CD14-positive monocyte (primary cell): ENCODE results near the gene BDKRB2. TPM values are rescaled to one million over a fixed set of nuclear protein-coding genes. Genes with fewer than 3 reads are reported as not detected.
A peak's percentile ranks its signal among the peaks of the same experiment; 100 is the strongest.

Experiments
- DNase-seq, 3 donors: peaks; one replicate each; pipeline ENCODE4 v3.0.0-alpha.2; 2011 to 2022
- H2AFZ ChIP-seq: 2 replicates; pipeline ENCODE4 v1.6.0; 2012; ENCODE audit warnings: mild to moderate bottlenecking, low read depth, low read length, inconsistent platforms; ENCODE audit not compliant: insufficient read depth, poor library complexity, severe bottlenecking
- H3K27ac ChIP-seq, 2 donors: 1 replicate in 1 of 2; 2 replicates in 1 of 2; pipeline ENCODE4 v1.5.1; 2012 to 2013; ENCODE audit warnings: low read length in 2 of 2, control low read depth in 1 of 2, inconsistent platforms in 1 of 2, low read depth in 1 of 2, mild to moderate bottlenecking in 1 of 2
- H3K27me3 ChIP-seq, 2 donors: one replicate each; pipeline versions ENCODE4 v1.6.0 to v1.6.1; 2011 to 2013; ENCODE audit warnings: low read length in 2 of 2; ENCODE audit not compliant: control insufficient read depth in 2 of 2, insufficient read depth in 2 of 2
- H3K36me3 ChIP-seq, 2 donors: replicated peaks in 1 of 2; 1 replicate in 1 of 2; 2 replicates in 1 of 2; pipeline versions ENCODE4 v1.5.1 to v1.6.1; 2012 to 2013; ENCODE audit warnings: low read length in 2 of 2, control low read depth in 1 of 2, inconsistent platforms in 1 of 2, mild to moderate bottlenecking in 1 of 2; ENCODE audit not compliant: insufficient read depth in 2 of 2, control insufficient read depth in 1 of 2
- H3K4me1 ChIP-seq, 2 donors: 1 replicate in 1 of 2; 2 replicates in 1 of 2; pipeline versions ENCODE4 v1.5.1 to v1.6.1; 2012 to 2013; ENCODE audit warnings: low read length in 2 of 2, control low read depth in 1 of 2, inconsistent platforms in 1 of 2, mild to moderate bottlenecking in 1 of 2, moderate library complexity in 1 of 2; ENCODE audit not compliant: insufficient read depth in 2 of 2, control insufficient read depth in 1 of 2
- H3K4me2 ChIP-seq: replicated peaks from 2 replicates; pipeline ENCODE3; 2012; ENCODE audit warnings: low read length, moderate library complexity, mild to moderate bottlenecking; ENCODE audit not compliant: poor library complexity, severe bottlenecking; ENCODE audit errors: extremely low read depth
- H3K4me3 ChIP-seq, 3 experiments: fragments of 200-600 bp in 1 of 3; sonication (generic) in 1 of 3; replicated peaks in 1 of 3; 1 replicate in 2 of 3; 2 replicates in 1 of 3; pipeline ENCODE4 v1.5.1; 2011 to 2013; ENCODE audit warnings: low read length in 3 of 3, mild to moderate bottlenecking in 3 of 3, control low read depth in 2 of 3, low read depth in 2 of 3, inconsistent platforms in 1 of 3, moderate library complexity in 1 of 3
- H3K79me2 ChIP-seq: 2 replicates; pipeline ENCODE4 v1.6.0; 2012; ENCODE audit warnings: mild to moderate bottlenecking, control low read depth, inconsistent platforms, low read length, moderate library complexity; ENCODE audit not compliant: insufficient read depth
- H3K9ac ChIP-seq: 2 replicates; pipeline ENCODE4 v1.6.0; 2017; ENCODE audit warnings: low read length, mild to moderate bottlenecking; ENCODE audit not compliant: insufficient read depth, poor library complexity, severe bottlenecking
- H3K9me3 ChIP-seq, 2 donors: replicated peaks in 1 of 2; 1 replicate in 1 of 2; 2 replicates in 1 of 2; pipeline versions ENCODE4 v1.5.1 to v1.6.1; 2012 to 2013; ENCODE audit warnings: low read length in 2 of 2, control low read depth in 1 of 2; ENCODE audit not compliant: control insufficient read depth in 1 of 2, insufficient read depth in 1 of 2
- H4K20me1 ChIP-seq: 2 replicates; pipeline ENCODE4 v1.6.0; 2012; ENCODE audit warnings: mild to moderate bottlenecking, low read length, control low read depth, moderate library complexity; ENCODE audit not compliant: insufficient read depth
- H3K27ac Mint-ChIP-seq, 7 donors: one replicate each; pipeline ENCODE4 v1.8.0; 2020; ENCODE audit warnings: mild to moderate bottlenecking in 7 of 7, mixed read lengths in 7 of 7, moderate library complexity in 6 of 7, inconsistent platforms in 2 of 7
- H3K27me3 Mint-ChIP-seq, 3 donors: one replicate each; pipeline ENCODE4 v1.8.0; 2021 to 2022; ENCODE audit warnings: low read depth in 3 of 3, mild to moderate bottlenecking in 3 of 3, mixed read lengths in 3 of 3, moderate library complexity in 3 of 3, inconsistent platforms in 1 of 3
- H3K36me3 Mint-ChIP-seq, 2 donors: one replicate each; pipeline ENCODE4 v1.8.0; 2020; ENCODE audit warnings: mixed read lengths in 2 of 2, inconsistent platforms in 1 of 2, mild to moderate bottlenecking in 1 of 2
- H3K4me1 Mint-ChIP-seq: one replicate; pipeline ENCODE4 v1.8.0; 2020; ENCODE audit warnings: mild to moderate bottlenecking, mixed read lengths
- H3K4me3 Mint-ChIP-seq, 2 donors: one replicate each; pipeline ENCODE4 v1.8.0; 2020; ENCODE audit warnings: mild to moderate bottlenecking in 2 of 2, mixed read lengths in 2 of 2, moderate library complexity in 1 of 2
- H3K9me3 Mint-ChIP-seq, 7 donors: one replicate each; pipeline ENCODE4 v1.8.0; 2020 to 2022; ENCODE audit warnings: mixed read lengths in 7 of 7, mild to moderate bottlenecking in 6 of 7, moderate library complexity in 6 of 7, inconsistent platforms in 2 of 7
- WGBS: methylation state at CpG from one replicate; pipeline ENCODE4 v1.1.5; 2013; ENCODE audit warnings: missing lambda C conversion rate; ENCODE audit not compliant: insufficient coverage; 5-methylcytosine and 5-hydroxymethylcytosine counted together
- intact Hi-C, 2 donors: fragments of 100-400 bp; cut with micrococcal nuclease; formaldehyde crosslinking; loops; one replicate each; pipeline versions ENCODE4 v1.15.0 to v1.15.1; 2023
- polyA plus RNA-seq, 3 donors: library from polyadenylated mRNA; depleted of rRNA in 1 of 3; unstranded in 2 of 3; stranded (reverse) in 1 of 3; fragments of 300-500 nt in 2 of 3; fragments of >200 nt in 1 of 3; fragmentation: Illumina TruSeq in 2 of 3; gene quantifications; 1 replicate in 2 of 3; 2 replicates in 1 of 3; pipeline ENCODE4 v1.2.3, GENCODE V29; 2012 to 2021
- TF ChIP-seq, protein P1 (sequence below): fragments of 200-600 bp; IDR thresholded peaks from one replicate; pipeline ENCODE4 v1.8.0; 2022; ENCODE audit warnings: antibody characterized with exemption, mild to moderate bottlenecking

The BDKRB2 gene
- polyA plus RNA-seq, 3 donors = not detected

DNA sequence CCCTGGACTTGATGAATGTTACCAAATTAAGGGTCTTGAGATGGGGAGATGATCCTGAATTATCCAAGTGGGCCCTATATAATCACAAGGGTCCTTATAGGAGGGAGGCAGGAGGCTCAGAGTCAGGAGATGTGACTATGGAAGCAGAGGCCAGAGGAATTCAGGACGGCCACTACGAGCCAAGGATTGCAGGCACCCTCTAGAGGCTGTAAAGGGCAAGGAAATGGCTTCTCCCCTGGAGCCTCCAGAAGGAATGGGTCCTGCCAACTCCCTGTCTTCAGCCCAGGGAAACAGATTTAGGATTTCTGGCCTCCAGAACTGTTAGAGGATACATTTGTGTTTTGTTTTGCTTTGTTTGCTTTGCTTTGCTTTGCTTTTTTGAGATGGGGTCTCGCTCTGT lies 60.2 kb downstream of the BDKRB2 start:
- H3K36me3 Mint-ChIP-seq = no peaks in the 10 kb centered on the region
- H3K27me3 Mint-ChIP-seq = peaks cover 7 to 11% (median 7%) of the 10 kb centered on the region in 3 donors
- Histone ChIP-seq H3K36me3 (no peaks in the 10 kb centered on the region), H3K9ac (no peak overlapping the region), H3K27me3 (no peaks in the 10 kb centered on the region), H3K27ac (no peak overlapping the region), H3K4me2 (no peak overlapping the region), H3K4me1 (no peaks in the 10 kb centered on the region), H3K9me3 (no peaks in the 10 kb centered on the region), H3K4me3 (no peak overlapping the region), H4K20me1 (no peaks in the 10 kb centered on the region), H2AFZ (no peak overlapping the region), H3K79me2 (no peaks in the 10 kb centered on the region)
- H3K9me3 Mint-ChIP-seq = peaks cover 0 to 6% (median 0%) of the 10 kb centered on the region in 7 donors
- no peak overlapping the region for H3K4me3 Mint-ChIP-seq
- DNase-seq = no peak
- TF ChIP-seq, protein P1, sequence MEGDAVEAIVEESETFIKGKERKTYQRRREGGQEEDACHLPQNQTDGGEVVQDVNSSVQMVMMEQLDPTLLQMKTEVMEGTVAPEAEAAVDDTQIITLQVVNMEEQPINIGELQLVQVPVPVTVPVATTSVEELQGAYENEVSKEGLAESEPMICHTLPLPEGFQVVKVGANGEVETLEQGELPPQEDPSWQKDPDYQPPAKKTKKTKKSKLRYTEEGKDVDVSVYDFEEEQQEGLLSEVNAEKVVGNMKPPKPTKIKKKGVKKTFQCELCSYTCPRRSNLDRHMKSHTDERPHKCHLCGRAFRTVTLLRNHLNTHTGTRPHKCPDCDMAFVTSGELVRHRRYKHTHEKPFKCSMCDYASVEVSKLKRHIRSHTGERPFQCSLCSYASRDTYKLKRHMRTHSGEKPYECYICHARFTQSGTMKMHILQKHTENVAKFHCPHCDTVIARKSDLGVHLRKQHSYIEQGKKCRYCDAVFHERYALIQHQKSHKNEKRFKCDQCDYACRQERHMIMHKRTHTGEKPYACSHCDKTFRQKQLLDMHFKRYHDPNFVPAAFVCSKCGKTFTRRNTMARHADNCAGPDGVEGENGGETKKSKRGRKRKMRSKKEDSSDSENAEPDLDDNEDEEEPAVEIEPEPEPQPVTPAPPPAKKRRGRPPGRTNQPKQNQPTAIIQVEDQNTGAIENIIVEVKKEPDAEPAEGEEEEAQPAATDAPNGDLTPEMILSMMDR = no peak
- no peaks in the 10 kb centered on the region for H3K4me1 Mint-ChIP-seq
- H3K27ac Mint-ChIP-seq = peak overlapping the region in 1 of 7 donors; percentile 11
- intact Hi-C loops = no loop called here
- 45% methylated on average over 2 of the region's 3 CpGs for WGBS

DNA sequence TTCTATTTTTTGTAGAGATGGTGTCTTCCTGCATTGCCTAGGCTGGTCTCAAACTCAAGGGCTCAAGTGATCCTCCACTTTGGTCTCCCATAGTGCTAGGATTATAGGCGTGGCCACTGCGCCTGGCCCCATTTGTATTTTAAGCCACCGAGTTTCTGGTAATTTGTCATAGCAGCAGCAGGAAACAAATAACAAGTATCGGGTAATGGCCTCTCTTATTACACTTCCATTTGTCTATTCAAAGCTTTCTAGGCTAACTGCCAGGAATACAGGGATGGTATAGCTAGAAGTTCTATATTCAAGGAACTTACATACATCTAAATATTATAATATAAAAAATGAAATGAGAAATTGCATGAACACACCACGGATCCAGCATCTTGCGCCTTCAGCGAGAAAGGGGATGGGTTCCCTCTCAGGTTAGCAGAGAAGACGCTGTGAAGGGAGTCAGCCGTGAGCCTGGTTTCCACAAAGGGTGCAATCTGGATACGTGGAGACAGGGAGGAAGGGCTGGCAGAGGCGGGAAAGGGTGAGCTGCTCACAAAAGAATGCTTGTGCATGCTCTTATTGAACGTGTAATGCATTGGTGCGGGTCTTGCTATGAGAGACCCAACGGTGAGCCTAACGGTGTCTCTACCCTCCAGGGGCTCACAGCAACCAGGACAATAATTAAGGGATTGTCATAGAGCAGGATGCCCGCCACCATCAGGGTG lies 60.9 kb downstream of the BDKRB2 start:
- no peaks in the 10 kb centered on the region for H3K36me3 ChIP-seq
- H3K27me3 ChIP-seq = no peaks in the 10 kb centered on the region
- H3K36me3 Mint-ChIP-seq = no peaks in the 10 kb centered on the region
- DNase-seq = no peak
- 92% methylated on average over 12 of the region's 16 CpGs for WGBS
- H3K4me1 ChIP-seq = no peaks in the 10 kb centered on the region
- intact Hi-C loops = no loop called here
- TF ChIP-seq, protein P1 = no peak
- H3K4me1 Mint-ChIP-seq = no peaks in the 10 kb centered on the region
- H2AFZ ChIP-seq = no peak overlapping the region
- H3K27ac ChIP-seq = no peak overlapping the region
- H3K27ac Mint-ChIP-seq = peak overlapping the region in 1 of 7 donors; percentile 11
- peaks cover 0 to 4% (median 0%) of the 10 kb centered on the region in 7 donors for H3K9me3 Mint-ChIP-seq
- no peaks in the 10 kb centered on the region for H3K9me3 ChIP-seq
- peaks cover 7 to 11% (median 7%) of the 10 kb centered on the region in 3 donors for H3K27me3 Mint-ChIP-seq
- no peaks in the 10 kb centered on the region for H3K79me2 ChIP-seq
- no peak overlapping the region for H3K4me2 ChIP-seq
- H3K4me3 ChIP-seq = no peak overlapping the region
- H3K4me3 Mint-ChIP-seq = no peak overlapping the region
- H4K20me1 ChIP-seq = no peaks in the 10 kb centered on the region
- H3K9ac ChIP-seq = no peak overlapping the region
